GM18502 (cell line): Measurements from ENCODE around the gene MRPS7.

Source experiments
- ATAC-seq: cut with Tn5 transposase; IDR thresholded peaks from one replicate; pipeline ENCODE4 v1.9.1; 2021; ENCODE audit warnings: mild to moderate bottlenecking; ENCODE audit not compliant: unreplicated experiment, poor library complexity

The MRPS7 gene

GRCh38 chr17:75261336-75262111 is at the start of gene MRPS7, which contains the start of gene GGA3:
Gene MRPS7 (plus strand): TSS chr17:75261879. CDS start chr17:75261901, 22 bp downstream.
Gene GGA3 (minus strand): TSS chr17:75261606. CDS start chr17:75261587, 19 bp downstream.
- peak; percentile 85 for ATAC-seq

- ATAC-seq: no peak
Measured at GRCh38 chr17:75218131-75218530, 43.5 kb upstream of the MRPS7 start.

GRCh38 chr17:75219815-75220214 is 41.9 kb upstream of the MRPS7 start:
- no peak for ATAC-seq

- ATAC-seq: no peak
Measured at GRCh38 chr17:75225016-75225415, 36.7 kb upstream of the MRPS7 start.

GRCh38 chr17:75227729-75228128 is 34.0 kb upstream of the MRPS7 start:
- ATAC-seq: no peak

GRCh38 chr17:75228305-75228704 is 33.4 kb upstream of the MRPS7 start:
- ATAC-seq: no peak

- ATAC-seq: no peak
Measured at GRCh38 chr17:75228847-75229246, 32.8 kb upstream of the MRPS7 start.

- ATAC-seq: no peak
Measured at GRCh38 chr17:75231071-75231470, 30.6 kb upstream of the MRPS7 start.

- no peak for ATAC-seq
Measured at GRCh38 chr17:75231741-75232464, 29.8 kb upstream of the MRPS7 start.

- ATAC-seq: no peak
Measured at GRCh38 chr17:75232786-75233185, 28.9 kb upstream of the MRPS7 start.

- no peak for ATAC-seq
Measured at GRCh38 chr17:75237100-75238014, 24.3 kb upstream of the MRPS7 start.

GRCh38 chr17:75238020-75238580 is 23.6 kb upstream of the MRPS7 start:
- no peak for ATAC-seq

GRCh38 chr17:75238684-75239191 is 22.9 kb upstream of the MRPS7 start:
- ATAC-seq: no peak

GRCh38 chr17:75239214-75239613 is 22.5 kb upstream of the MRPS7 start:
- ATAC-seq: no peak

GRCh38 chr17:75239778-75240393 is 21.8 kb upstream of the MRPS7 start:
- ATAC-seq: no peak

- no peak for ATAC-seq
Measured at GRCh38 chr17:75240394-75241142, 21.1 kb upstream of the MRPS7 start.

GRCh38 chr17:75241143-75241430 is 20.6 kb upstream of the MRPS7 start:
- ATAC-seq: no peak

GRCh38 chr17:75241502-75241901 is 20.2 kb upstream of the MRPS7 start:
- ATAC-seq: no peak

GRCh38 chr17:75241996-75242460 is 19.7 kb upstream of the MRPS7 start:
- ATAC-seq: no peak
